Sigmoid colon (tissue), 4 donors: ENCODE results near the gene EHF.

Experiments used
- EP300 ChIP-seq, 4 donors: sonication (generic); formaldehyde crosslinking; IDR thresholded peaks; one replicate each; pipeline ENCODE4 v1.6.1; 2017; ENCODE audit warnings: antibody characterized with exemption in 4 of 4
- POLR2A ChIP-seq, 2 donors: fragments of 450-650 bp; IDR thresholded peaks; one replicate each; pipeline ENCODE4 v1.6.1; 2016; ENCODE audit warnings: antibody characterized with exemption in 2 of 2, mild to moderate bottlenecking in 2 of 2, moderate library complexity in 2 of 2
- POLR2AphosphoS5 ChIP-seq, 4 donors: sonication (generic); formaldehyde crosslinking; IDR thresholded peaks; one replicate each; pipeline ENCODE4 v1.6.1; 2017; ENCODE audit warnings: antibody characterized with exemption in 4 of 4
- TF ChIP-seq, protein P1 (sequence below), 4 experiments: fragments of 450-650 bp in 3 of 4; fragments of 200-600 bp in 1 of 4; IDR thresholded peaks; one replicate each; pipeline ENCODE4 v1.5.1; 2016 to 2019; ENCODE audit warnings: antibody characterized with exemption in 4 of 4, mild to moderate bottlenecking in 3 of 4, moderate library complexity in 2 of 4

DNA sequence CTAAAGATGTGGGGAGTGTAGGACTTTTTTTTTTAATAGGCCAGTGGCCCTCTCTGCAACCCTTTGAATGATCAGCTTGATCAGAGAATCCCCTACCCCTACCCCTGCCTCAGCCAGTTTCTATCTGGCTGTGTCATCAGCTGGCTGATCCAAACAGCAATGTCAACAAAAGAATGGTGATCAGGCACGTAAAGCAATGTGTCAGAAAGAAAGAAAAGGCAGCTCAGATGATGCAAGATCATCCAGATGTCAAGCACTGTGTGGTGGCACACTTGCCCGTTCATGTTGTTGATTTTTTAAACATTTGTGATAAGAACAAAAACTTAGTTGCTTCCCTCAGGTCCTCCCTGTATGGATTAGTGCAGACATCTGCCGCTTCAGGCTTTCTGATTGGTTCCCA, 26.3 kb upstream of the EHF start:
- TF ChIP-seq, protein P1, sequence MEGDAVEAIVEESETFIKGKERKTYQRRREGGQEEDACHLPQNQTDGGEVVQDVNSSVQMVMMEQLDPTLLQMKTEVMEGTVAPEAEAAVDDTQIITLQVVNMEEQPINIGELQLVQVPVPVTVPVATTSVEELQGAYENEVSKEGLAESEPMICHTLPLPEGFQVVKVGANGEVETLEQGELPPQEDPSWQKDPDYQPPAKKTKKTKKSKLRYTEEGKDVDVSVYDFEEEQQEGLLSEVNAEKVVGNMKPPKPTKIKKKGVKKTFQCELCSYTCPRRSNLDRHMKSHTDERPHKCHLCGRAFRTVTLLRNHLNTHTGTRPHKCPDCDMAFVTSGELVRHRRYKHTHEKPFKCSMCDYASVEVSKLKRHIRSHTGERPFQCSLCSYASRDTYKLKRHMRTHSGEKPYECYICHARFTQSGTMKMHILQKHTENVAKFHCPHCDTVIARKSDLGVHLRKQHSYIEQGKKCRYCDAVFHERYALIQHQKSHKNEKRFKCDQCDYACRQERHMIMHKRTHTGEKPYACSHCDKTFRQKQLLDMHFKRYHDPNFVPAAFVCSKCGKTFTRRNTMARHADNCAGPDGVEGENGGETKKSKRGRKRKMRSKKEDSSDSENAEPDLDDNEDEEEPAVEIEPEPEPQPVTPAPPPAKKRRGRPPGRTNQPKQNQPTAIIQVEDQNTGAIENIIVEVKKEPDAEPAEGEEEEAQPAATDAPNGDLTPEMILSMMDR (IDR thresholded peaks at IDR 0.05), result no peak
- TF ChIP-seq EP300 (IDR thresholded peaks at IDR 0.05), result no peak
- no peak for TF ChIP-seq POLR2A (IDR thresholded peaks at IDR 0.05)
- TF ChIP-seq POLR2AphosphoS5 (IDR thresholded peaks at IDR 0.05), result no peak
